Heart right ventricle (tissue), 16 donors: ENCODE measurements around the gene WBP1. TPM values are rescaled to one million over a fixed set of nuclear protein-coding genes. Genes with fewer than 3 reads are reported as not detected.
A peak's percentile ranks its signal among the peaks of the same experiment; 100 is the strongest.
"Not testable (repeated sequence)": the region's sequence is repeated elsewhere in the genome, so short reads cannot be mapped to it uniquely, and the experiment has no call there.

Source experiments
- ATAC-seq, 8 donors: fragments of 200-7000 bp; cut with Tn5 transposase; one replicate each; pipeline ENCODE4 v1.9.1; 2020; ENCODE audit warnings: mild to moderate bottlenecking in 8 of 8, moderate library complexity in 8 of 8, moderate number of reproducible peaks in 1 of 8
- DNase-seq, 2 donors: peaks; one replicate each; pipeline ENCODE4 v3.0.0-alpha.2; 2020
- H3K27ac ChIP-seq, 10 donors: fragments of 200-600 bp; sonication (generic) in 2 of 10; one replicate each; pipeline versions ENCODE4 v1.5.0 to v1.8.0; 2020 to 2022; ENCODE audit warnings: mild to moderate bottlenecking in 3 of 10
- H3K27me3 ChIP-seq, 7 donors: fragments of 200-600 bp; one replicate each; pipeline ENCODE4 v1.8.0; 2021 to 2022; ENCODE audit warnings: mild to moderate bottlenecking in 2 of 7
- H3K36me3 ChIP-seq, 9 donors: fragments of 200-600 bp; sonication (generic) in 1 of 9; one replicate each; pipeline versions ENCODE4 v1.5.0 to v1.8.0; 2020 to 2022; ENCODE audit warnings: mild to moderate bottlenecking in 2 of 9
- H3K4me1 ChIP-seq, 9 donors: fragments of 200-600 bp; sonication (generic) in 1 of 9; one replicate each; pipeline versions ENCODE4 v1.5.0 to v1.8.0; 2020 to 2022; ENCODE audit warnings: mild to moderate bottlenecking in 4 of 9
- H3K4me3 ChIP-seq, 10 donors: fragments of 200-600 bp; sonication (generic) in 2 of 10; one replicate each; pipeline versions ENCODE4 v1.5.0 to v1.8.0; 2020 to 2022; ENCODE audit warnings: mild to moderate bottlenecking in 7 of 10, moderate library complexity in 2 of 10
- H3K9me3 ChIP-seq, 11 donors: fragments of 200-600 bp in 10 of 11; sonication (generic) in 2 of 11; one replicate each; pipeline versions ENCODE4 v1.5.0 to v1.8.0; 2013 to 2022; ENCODE audit warnings: mild to moderate bottlenecking in 2 of 11, control low read depth in 1 of 11, moderate library complexity in 1 of 11
- WGBS, 2 donors: extraction: QIAGEN DNeasy Blood & Tissue Kit; methylation state at CpG; one replicate each; pipeline ENCODE4 v1.1.7; 2013; ENCODE audit warnings: inconsistent platforms in 1 of 2; 5-methylcytosine and 5-hydroxymethylcytosine counted together
- intact Hi-C, 10 donors: fragments of 100-400 bp; cut with DNase I; formaldehyde crosslinking; loops; one replicate each; pipeline versions ENCODE4 v1.11.1 to v1.14.2; 2022
- polyA plus RNA-seq, 2 donors: library from polyadenylated mRNA; stranded (reverse); fragments of 200-250 nt; gene quantifications; one replicate each; pipeline ENCODE4 v1.2.3, GENCODE V29; 2013
- total RNA-seq, 10 donors: library from RNA; stranded (reverse); fragmentation: NEBNext Ultra II Directional in 3 of 10; extraction: Animal tissue kit (Norgen Biotek cat#: 25700) in 3 of 10; gene quantifications; one replicate each; pipeline versions ENCODE4 v1.2.1 to v1.2.4, GENCODE V29; 2021 to 2023
- TF ChIP-seq, protein P1 (sequence below), 9 donors: fragments of 200-600 bp; sonication (generic) in 2 of 9; IDR thresholded peaks; one replicate each; pipeline versions ENCODE4 v1.5.0 to v1.8.0; 2021 to 2022; ENCODE audit warnings: antibody characterized with exemption in 9 of 9, mild to moderate bottlenecking in 5 of 9, moderate library complexity in 1 of 9
- donor health status: Arrhythmogenic right ventricular cardiomyopathy.
- donor health status: ischemic (EF 13 %, LVEDD 7.1; RV severe dilation, severe dysfunction).
- donor health status: healthy with polysubstance abuse.
- donor health status: DM: no; HTN: yes; CAD: no.
- donor health status: DM: no; HTN: no; CAD: no.
- donor health status: ischemic (EF 25% LVEDD 6.9; RV normal size, moderate dysfunction).
- donor health status: ischemic (EF 25% LVEDD 5.7; RV mildly dilated, moderate dysfunction).
- donor health status: healthy.
- donor health status: DM: yes; HTN: yes; CAD: no.
- donor health status: Ischemic cardiomyopathy.
- donor health status: ischemic (EF 35%, LVEDD 5.7; RV mildly dilated, moderate dysfunction).
- donor health status: nonischemic (EF 11% LVEDD 7.7; RV severe dilation, severe dysfunction).
- donor health status: DM: yes; HTN: yes; CAD: no.
- donor health status: PGD.
- donor health status: ischemic (EF 29% LVEDD 5.4; RV normal size, mild dysfunction).
- donor health status: nonischemic (EF 23%, LVEDD 6.1; RV moderate dilation, normal function).

The WBP1 gene
- total and polyA plus RNA-seq, 12 donors: 34.8 to 59.8 (median 45.8) TPM

GRCh38 chr2:74417763-74418162 is 40.5 kb upstream of the WBP1 start:
- Histone ChIP-seq H3K9me3 (no peaks in the 10 kb centered on the region), H3K4me1 (peaks cover 8 to 65% (median 60%) of the 10 kb centered on the region in 9 donors), H3K27ac (peak overlapping the region in 1 of 10 donors; percentile 34), H3K27me3 (peaks cover 0 to 28% (median 0%) of the 10 kb centered on the region in 7 donors), H3K36me3 (no peaks in the 10 kb centered on the region), H3K4me3 (no peak overlapping the region)
- no peak for DNase-seq
- 94 to 98% methylated on average over 5 to 6 of the region's 6 CpGs for WGBS, 2 donors
- intact Hi-C loops: loop anchor here in 1 of 10 donors (5.0 kb wide), 1 partner anchor 55 kb away; the partner anchor contains the start of gene MRPL53
- TF ChIP-seq, protein P1, sequence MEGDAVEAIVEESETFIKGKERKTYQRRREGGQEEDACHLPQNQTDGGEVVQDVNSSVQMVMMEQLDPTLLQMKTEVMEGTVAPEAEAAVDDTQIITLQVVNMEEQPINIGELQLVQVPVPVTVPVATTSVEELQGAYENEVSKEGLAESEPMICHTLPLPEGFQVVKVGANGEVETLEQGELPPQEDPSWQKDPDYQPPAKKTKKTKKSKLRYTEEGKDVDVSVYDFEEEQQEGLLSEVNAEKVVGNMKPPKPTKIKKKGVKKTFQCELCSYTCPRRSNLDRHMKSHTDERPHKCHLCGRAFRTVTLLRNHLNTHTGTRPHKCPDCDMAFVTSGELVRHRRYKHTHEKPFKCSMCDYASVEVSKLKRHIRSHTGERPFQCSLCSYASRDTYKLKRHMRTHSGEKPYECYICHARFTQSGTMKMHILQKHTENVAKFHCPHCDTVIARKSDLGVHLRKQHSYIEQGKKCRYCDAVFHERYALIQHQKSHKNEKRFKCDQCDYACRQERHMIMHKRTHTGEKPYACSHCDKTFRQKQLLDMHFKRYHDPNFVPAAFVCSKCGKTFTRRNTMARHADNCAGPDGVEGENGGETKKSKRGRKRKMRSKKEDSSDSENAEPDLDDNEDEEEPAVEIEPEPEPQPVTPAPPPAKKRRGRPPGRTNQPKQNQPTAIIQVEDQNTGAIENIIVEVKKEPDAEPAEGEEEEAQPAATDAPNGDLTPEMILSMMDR (IDR thresholded peaks at IDR 0.05): no peak
- ATAC-seq: no peak

GRCh38 chr2:74418312-74418711 is 39.9 kb upstream of the WBP1 start:
- intact Hi-C loops: loop anchor here in 1 of 10 donors (5.0 kb wide), 1 partner anchor 54 kb away; the partner anchor contains the start of gene MRPL53

DNA sequence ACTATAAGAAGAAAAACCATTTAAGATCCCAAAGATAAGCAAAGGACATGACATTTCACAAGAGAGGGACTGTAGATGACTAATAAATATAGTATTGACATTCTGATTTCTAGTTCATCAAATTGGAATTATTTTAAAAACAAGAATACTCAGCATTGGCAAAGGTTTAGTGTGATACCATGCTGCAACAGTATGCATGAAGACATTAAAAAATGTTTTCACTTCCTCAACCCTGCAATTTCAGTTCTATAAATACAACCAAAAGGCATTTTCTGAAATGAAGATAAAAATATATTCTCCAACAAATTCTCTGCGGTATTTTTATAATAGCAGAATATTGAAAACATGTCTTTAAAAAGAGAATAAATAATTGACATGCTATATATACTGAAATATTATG is 38.9 kb upstream of the WBP1 start:
- DNase-seq (no peak), ATAC-seq (no peak)
- peaks cover 7 to 56% (median 46%) of the 10 kb centered on the region in 9 donors for H3K4me1 ChIP-seq
- TF ChIP-seq, protein P1 (IDR thresholded peaks at IDR 0.05): no peak
- no peak overlapping the region for H3K27ac ChIP-seq
- WGBS, 2 donors: 83 to 89% methylated on average over 1 of the region's 1 CpG
- no peaks in the 10 kb centered on the region for H3K9me3 ChIP-seq
- H3K36me3 ChIP-seq: no peaks in the 10 kb centered on the region
- no peak overlapping the region for H3K4me3 ChIP-seq
- peaks cover 0 to 23% (median 0%) of the 10 kb centered on the region in 7 donors for H3K27me3 ChIP-seq
- intact Hi-C loops: loop anchor here in 1 of 10 donors (5.0 kb wide), 1 partner anchor 53 kb away; the partner anchor contains the start of gene MRPL53

More at GRCh38 chr2:74418312-74418711, 39.9 kb upstream of the WBP1 start:
- Histone ChIP-seq H3K36me3 (no peaks in the 10 kb centered on the region), H3K9me3 (no peaks in the 10 kb centered on the region), H3K4me1 (peaks cover 8 to 60% (median 56%) of the 10 kb centered on the region in 9 donors), H3K27ac (peak overlapping the region in 3 of 10 donors; percentile 31 to 43 (median 34)), H3K4me3 (peak overlapping the region in 3 of 10 donors; percentile 10 to 19 (median 18)), H3K27me3 (peaks cover 0 to 28% (median 0%) of the 10 kb centered on the region in 7 donors)
- 37 to 42% methylated on average over 27 of the region's 27 CpGs for WGBS, 2 donors
- TF ChIP-seq, protein P1 (IDR thresholded peaks at IDR 0.05): no peak
- peak in 3 of 8 donors; percentile 8 to 39 (median 28) for ATAC-seq
- DNase-seq: peak; percentile 80 to 85

DNA sequence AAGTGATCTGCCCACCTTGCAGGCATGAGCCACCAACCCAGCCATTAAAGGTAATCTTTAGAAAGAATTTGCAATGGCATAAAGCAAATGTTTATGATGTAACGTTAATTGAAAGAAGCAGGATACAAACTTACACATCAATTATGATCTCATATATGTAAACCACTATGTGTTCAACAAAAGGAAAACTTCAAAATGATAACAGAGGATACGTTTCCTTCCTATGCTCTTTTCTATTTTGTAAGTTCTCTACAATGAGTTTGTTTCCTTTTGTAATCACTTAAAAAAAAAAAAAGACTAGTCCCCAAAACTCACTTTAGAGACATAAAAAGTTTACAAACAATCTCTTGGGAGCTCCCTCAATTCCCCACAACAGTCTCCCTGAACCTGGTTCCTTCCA is 38.2 kb upstream of the WBP1 start:
- Histone ChIP-seq H3K4me1 (peaks cover 4 to 49% (median 40%) of the 10 kb centered on the region in 9 donors), H3K9me3 (no peaks in the 10 kb centered on the region), H3K36me3 (peaks cover 0 to 7% (median 0%) of the 10 kb centered on the region in 9 donors), H3K4me3 (no peak overlapping the region), H3K27me3 (peaks cover 0 to 17% (median 0%) of the 10 kb centered on the region in 7 donors), H3K27ac (no peak overlapping the region)
- DNase-seq (no peak), ATAC-seq (no peak)
- TF ChIP-seq, protein P1 (IDR thresholded peaks at IDR 0.05): no peak
- intact Hi-C loops: loop anchor here in 1 of 10 donors (2.0 kb wide), 1 partner anchor 19 kb away; no protein-coding TSS in a partner anchor
- WGBS, 2 donors: 79 to 85% methylated on average over 2 of the region's 2 CpGs

GRCh38 chr2:74420443-74421103 is 37.7 kb upstream of the WBP1 start:
- intact Hi-C loops: loop anchor here in 1 of 10 donors (2.0 kb wide), 1 partner anchor 18 kb away; no protein-coding TSS in a partner anchor
- ATAC-seq, DNase-seq, H3K9me3 ChIP-seq: not testable (repeated sequence)
- Histone ChIP-seq H3K36me3 (peaks cover 0 to 12% (median 5%) of the 10 kb centered on the region in 9 donors), H3K27ac (peak overlapping the region in 2 of 10 donors; percentile 63 to 66), H3K27me3 (peaks cover 0 to 12% (median 0%) of the 10 kb centered on the region in 7 donors), H3K4me1 (peaks cover 4 to 44% (median 35%) of the 10 kb centered on the region in 9 donors), H3K4me3 (peak overlapping the region in 8 of 10 donors; percentile 55 to 93 (median 74))
- 79% methylated on average over 19 of the region's 19 CpGs for WGBS, 2 donors
